ENCODE data around the gene COL23A1. TPM values are rescaled to one million over a fixed set of nuclear protein-coding genes. Genes with fewer than 3 reads are reported as not detected.

Gene COL23A1
- polyA plus RNA-seq, 2 donors = 0.59 to 0.75 TPM

- Histone ChIP-seq H3K27me3 (ENCODE audit: control insufficient read depth in 1 of 2, insufficient read depth in 2 of 2, low read length in 2 of 2) (no peaks in the 10 kb centered on the region), H3K9me3 (ENCODE audit: control insufficient read depth in 2 of 2, insufficient read depth in 1 of 2, low read depth in 1 of 2, low read length in 1 of 2) (no peaks in the 10 kb centered on the region), H3K4me1 (ENCODE audit: control insufficient read depth in 2 of 2, insufficient read depth in 2 of 2, low read length in 1 of 2) (no peaks in the 10 kb centered on the region), H3K4me3 (ENCODE audit: low read depth in 1 of 2, low read length in 2 of 2) (no peak overlapping the region), H3K36me3 (ENCODE audit: control insufficient read depth in 2 of 2, insufficient read depth in 2 of 2, low read length in 1 of 2) (no peaks in the 10 kb centered on the region), H3K27ac (ENCODE audit: low read depth in 2 of 2, low read length in 1 of 2) (no peak overlapping the region)
- WGBS, 2 donors = 73 to 82% methylated on average over 11 of the region's 11 CpGs
Measured at GRCh38 chr5:178504340-178504960, 85.7 kb downstream of the COL23A1 start.

GRCh38 chr5:178502401-178503100 lies 87.6 kb downstream of the COL23A1 start:
- 83 to 85% methylated on average over 21 of the region's 21 CpGs for WGBS, 2 donors
- Histone ChIP-seq H3K9me3 (ENCODE audit: control insufficient read depth in 2 of 2, insufficient read depth in 1 of 2, low read depth in 1 of 2, low read length in 1 of 2) (no peaks in the 10 kb centered on the region), H3K36me3 (ENCODE audit: control insufficient read depth in 2 of 2, insufficient read depth in 2 of 2, low read length in 1 of 2) (no peaks in the 10 kb centered on the region), H3K27me3 (ENCODE audit: control insufficient read depth in 1 of 2, insufficient read depth in 2 of 2, low read length in 2 of 2) (no peaks in the 10 kb centered on the region), H3K4me3 (ENCODE audit: low read depth in 1 of 2, low read length in 2 of 2) (no peak overlapping the region), H3K27ac (ENCODE audit: low read depth in 2 of 2, low read length in 1 of 2) (no peak overlapping the region), H3K4me1 (ENCODE audit: control insufficient read depth in 2 of 2, insufficient read depth in 2 of 2, low read length in 1 of 2) (no peaks in the 10 kb centered on the region)

- H3K4me3 ChIP-seq (ENCODE audit: low read depth in 1 of 2, low read length in 2 of 2) = no peak overlapping the region
- WGBS, 2 donors = 84 to 85% methylated on average over 6 of the region's 6 CpGs
- no peaks in the 10 kb centered on the region for H3K27me3 ChIP-seq (ENCODE audit: control insufficient read depth in 1 of 2, insufficient read depth in 2 of 2, low read length in 2 of 2)
- no peaks in the 10 kb centered on the region for H3K9me3 ChIP-seq (ENCODE audit: control insufficient read depth in 2 of 2, insufficient read depth in 1 of 2, low read depth in 1 of 2, low read length in 1 of 2)
- H3K27ac ChIP-seq (ENCODE audit: low read depth in 2 of 2, low read length in 1 of 2) = no peak overlapping the region
- no peaks in the 10 kb centered on the region for H3K36me3 ChIP-seq (ENCODE audit: control insufficient read depth in 2 of 2, insufficient read depth in 2 of 2, low read length in 1 of 2)
- H3K4me1 ChIP-seq (ENCODE audit: control insufficient read depth in 2 of 2, insufficient read depth in 2 of 2, low read length in 1 of 2) = no peaks in the 10 kb centered on the region
Measured at GRCh38 chr5:178499352-178499751, 90.8 kb downstream of the COL23A1 start.

DNA sequence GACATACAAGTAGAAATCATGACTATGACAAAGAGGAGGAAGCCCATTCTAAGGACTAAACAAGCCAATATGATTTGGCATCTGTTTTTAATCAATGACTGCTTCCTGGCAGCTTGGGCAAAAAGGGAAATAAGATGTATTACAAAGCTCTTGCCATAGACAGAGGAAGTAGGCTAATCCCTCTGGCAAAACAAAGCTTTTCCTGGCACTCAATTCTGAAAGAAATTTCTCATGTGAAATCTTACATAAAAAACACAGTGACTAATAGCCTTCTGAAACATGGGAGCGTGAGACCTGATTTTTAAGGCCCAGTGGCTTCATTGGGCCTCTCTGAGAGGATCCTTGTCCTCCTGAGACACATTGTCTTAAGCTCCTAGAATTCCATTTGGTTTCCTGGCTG lies 93.6 kb downstream of the COL23A1 start:
- no peak overlapping the region for H3K4me3 ChIP-seq (ENCODE audit: low read depth in 1 of 2, low read length in 2 of 2)
- H3K4me1 ChIP-seq (ENCODE audit: control insufficient read depth in 2 of 2, insufficient read depth in 2 of 2, low read length in 1 of 2) = no peaks in the 10 kb centered on the region
- 41 to 63% methylated on average over 1 of the region's 1 CpG for WGBS, 2 donors
- no peaks in the 10 kb centered on the region for H3K9me3 ChIP-seq (ENCODE audit: control insufficient read depth in 2 of 2, insufficient read depth in 1 of 2, low read depth in 1 of 2, low read length in 1 of 2)
- H3K36me3 ChIP-seq (ENCODE audit: control insufficient read depth in 2 of 2, insufficient read depth in 2 of 2, low read length in 1 of 2) = no peaks in the 10 kb centered on the region
- no peak overlapping the region for H3K27ac ChIP-seq (ENCODE audit: low read depth in 2 of 2, low read length in 1 of 2)
- H3K27me3 ChIP-seq (ENCODE audit: control insufficient read depth in 1 of 2, insufficient read depth in 2 of 2, low read length in 2 of 2) = no peaks in the 10 kb centered on the region

- Histone ChIP-seq H3K36me3 (ENCODE audit: control insufficient read depth in 2 of 2, insufficient read depth in 2 of 2, low read length in 1 of 2) (no peaks in the 10 kb centered on the region), H3K4me3 (ENCODE audit: low read depth in 1 of 2, low read length in 2 of 2) (no peak overlapping the region), H3K4me1 (ENCODE audit: control insufficient read depth in 2 of 2, insufficient read depth in 2 of 2, low read length in 1 of 2) (no peaks in the 10 kb centered on the region), H3K9me3 (ENCODE audit: control insufficient read depth in 2 of 2, insufficient read depth in 1 of 2, low read depth in 1 of 2, low read length in 1 of 2) (no peaks in the 10 kb centered on the region), H3K27ac (ENCODE audit: low read depth in 2 of 2, low read length in 1 of 2) (no peak overlapping the region), H3K27me3 (ENCODE audit: control insufficient read depth in 1 of 2, insufficient read depth in 2 of 2, low read length in 2 of 2) (no peaks in the 10 kb centered on the region)
- 91% methylated on average over 5 of the region's 5 CpGs for WGBS, 2 donors
Measured at GRCh38 chr5:178496214-178496613, 94.0 kb downstream of the COL23A1 start.

DNA sequence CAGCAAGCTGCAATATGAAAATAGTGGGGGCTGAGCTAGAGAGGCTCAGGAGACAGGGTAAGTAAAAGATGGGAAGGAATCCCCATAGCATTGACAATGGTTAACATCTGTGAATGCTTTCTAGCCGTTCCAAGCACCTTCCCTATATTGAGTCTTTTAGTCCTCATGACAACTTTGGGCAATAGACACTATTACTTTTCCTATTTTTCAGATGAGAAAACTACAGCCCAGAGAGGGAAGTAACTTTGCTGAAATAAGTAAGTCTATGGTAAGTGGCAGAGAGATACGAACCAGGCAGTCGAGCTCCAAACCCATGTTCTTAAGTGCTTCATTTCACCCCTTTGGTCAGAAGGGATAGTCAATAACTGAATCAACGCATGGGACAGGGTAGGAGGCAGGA lies 94.5 kb downstream of the COL23A1 start:
- no peak overlapping the region for H3K27ac ChIP-seq (ENCODE audit: low read depth in 2 of 2, low read length in 1 of 2)
- H3K9me3 ChIP-seq (ENCODE audit: control insufficient read depth in 2 of 2, insufficient read depth in 1 of 2, low read depth in 1 of 2, low read length in 1 of 2) = no peaks in the 10 kb centered on the region
- H3K4me3 ChIP-seq (ENCODE audit: low read depth in 1 of 2, low read length in 2 of 2) = no peak overlapping the region
- WGBS, 2 donors = 82 to 90% methylated on average over 4 of the region's 4 CpGs
- H3K27me3 ChIP-seq (ENCODE audit: control insufficient read depth in 1 of 2, insufficient read depth in 2 of 2, low read length in 2 of 2) = no peaks in the 10 kb centered on the region
- no peaks in the 10 kb centered on the region for H3K36me3 ChIP-seq (ENCODE audit: control insufficient read depth in 2 of 2, insufficient read depth in 2 of 2, low read length in 1 of 2)
- H3K4me1 ChIP-seq (ENCODE audit: control insufficient read depth in 2 of 2, insufficient read depth in 2 of 2, low read length in 1 of 2) = no peaks in the 10 kb centered on the region

- no peaks in the 10 kb centered on the region for H3K9me3 ChIP-seq (ENCODE audit: control insufficient read depth in 2 of 2, insufficient read depth in 1 of 2, low read depth in 1 of 2, low read length in 1 of 2)
- no peaks in the 10 kb centered on the region for H3K27me3 ChIP-seq (ENCODE audit: control insufficient read depth in 1 of 2, insufficient read depth in 2 of 2, low read length in 2 of 2)
- 94 to 96% methylated on average over 10 of the region's 10 CpGs for WGBS, 2 donors
- no peak overlapping the region for H3K4me3 ChIP-seq (ENCODE audit: low read depth in 1 of 2, low read length in 2 of 2)
- H3K36me3 ChIP-seq (ENCODE audit: control insufficient read depth in 2 of 2, insufficient read depth in 2 of 2, low read length in 1 of 2) = no peaks in the 10 kb centered on the region
- H3K27ac ChIP-seq (ENCODE audit: low read depth in 2 of 2, low read length in 1 of 2) = no peak overlapping the region
- no peaks in the 10 kb centered on the region for H3K4me1 ChIP-seq (ENCODE audit: control insufficient read depth in 2 of 2, insufficient read depth in 2 of 2, low read length in 1 of 2)
Measured at GRCh38 chr5:178492278-178492677, 97.9 kb downstream of the COL23A1 start.

DNA sequence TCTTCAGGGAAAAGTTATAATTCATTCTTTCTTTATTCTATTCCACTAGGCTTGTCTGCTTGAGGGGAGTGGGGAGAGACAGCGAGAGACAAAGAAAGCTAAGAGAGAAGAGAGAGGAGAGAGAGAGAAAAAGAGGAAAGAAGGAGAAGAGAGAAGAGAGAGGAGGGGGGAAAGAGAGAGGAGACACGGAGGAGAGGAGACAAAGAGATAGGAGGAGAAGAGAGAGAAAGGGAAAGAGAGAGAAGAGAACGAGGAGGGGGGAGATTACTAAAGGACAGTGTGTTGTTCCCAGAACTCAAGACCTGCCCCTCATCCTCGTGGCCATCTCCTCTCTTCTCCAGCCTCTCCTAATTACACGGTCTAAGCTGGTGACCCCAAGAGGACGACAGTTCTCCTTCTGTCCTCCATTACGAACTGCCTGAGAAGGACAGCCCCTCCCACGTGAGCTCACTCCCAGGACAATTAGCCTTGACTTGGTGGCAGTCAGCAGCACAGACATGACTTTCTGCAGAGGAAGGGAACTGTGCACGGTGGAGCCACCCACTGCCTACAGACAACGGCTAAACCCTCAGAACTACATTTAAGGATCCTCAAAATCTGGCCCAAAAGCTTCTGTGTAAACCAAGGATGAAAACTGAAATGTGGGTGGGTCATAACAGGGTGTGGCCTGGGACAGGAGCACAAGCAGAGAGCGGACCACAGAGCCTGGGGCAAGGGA lies 99.1 kb downstream of the COL23A1 start:
- H3K27me3 ChIP-seq (ENCODE audit: control insufficient read depth in 1 of 2, insufficient read depth in 2 of 2, low read length in 2 of 2) = no peaks in the 10 kb centered on the region
- H3K4me1 ChIP-seq (ENCODE audit: control insufficient read depth in 2 of 2, insufficient read depth in 2 of 2, low read length in 1 of 2) = no peaks in the 10 kb centered on the region
- no peak overlapping the region for H3K4me3 ChIP-seq (ENCODE audit: low read depth in 1 of 2, low read length in 2 of 2)
- H3K36me3 ChIP-seq (ENCODE audit: control insufficient read depth in 2 of 2, insufficient read depth in 2 of 2, low read length in 1 of 2) = no peaks in the 10 kb centered on the region
- no peak overlapping the region for H3K27ac ChIP-seq (ENCODE audit: low read depth in 2 of 2, low read length in 1 of 2)
- H3K9me3 ChIP-seq (ENCODE audit: control insufficient read depth in 2 of 2, insufficient read depth in 1 of 2, low read depth in 1 of 2, low read length in 1 of 2) = no peaks in the 10 kb centered on the region
- 75 to 78% methylated on average over 11 of the region's 11 CpGs for WGBS, 2 donors

- H3K27me3 ChIP-seq (ENCODE audit: control insufficient read depth in 1 of 2, insufficient read depth in 2 of 2, low read length in 2 of 2) = no peaks in the 10 kb centered on the region
- H3K4me1 ChIP-seq (ENCODE audit: control insufficient read depth in 2 of 2, insufficient read depth in 2 of 2, low read length in 1 of 2) = no peaks in the 10 kb centered on the region
- H3K9me3 ChIP-seq (ENCODE audit: control insufficient read depth in 2 of 2, insufficient read depth in 1 of 2, low read depth in 1 of 2, low read length in 1 of 2) = no peaks in the 10 kb centered on the region
- H3K27ac ChIP-seq (ENCODE audit: low read depth in 2 of 2, low read length in 1 of 2) = no peak overlapping the region
- WGBS, 2 donors = 79 to 81% methylated on average over 12 of the region's 12 CpGs
- H3K36me3 ChIP-seq (ENCODE audit: control insufficient read depth in 2 of 2, insufficient read depth in 2 of 2, low read length in 1 of 2) = no peaks in the 10 kb centered on the region
- H3K4me3 ChIP-seq (ENCODE audit: low read depth in 1 of 2, low read length in 2 of 2) = no peak overlapping the region
Measured at GRCh38 chr5:178489271-178489976, 100.8 kb downstream of the COL23A1 start.
